ENCODE results near the gene L3MBTL4.
"Not testable (repeated sequence)": the region's sequence is repeated elsewhere in the genome, so short reads cannot be mapped to it uniquely, and the experiment has no call there.

The L3MBTL4 gene

GRCh38 chr18:6185782-6186181 lies 228.9 kb downstream of the L3MBTL4 start:
- DNase-seq (ENCODE audit: low spot score): not testable (repeated sequence)

DNA sequence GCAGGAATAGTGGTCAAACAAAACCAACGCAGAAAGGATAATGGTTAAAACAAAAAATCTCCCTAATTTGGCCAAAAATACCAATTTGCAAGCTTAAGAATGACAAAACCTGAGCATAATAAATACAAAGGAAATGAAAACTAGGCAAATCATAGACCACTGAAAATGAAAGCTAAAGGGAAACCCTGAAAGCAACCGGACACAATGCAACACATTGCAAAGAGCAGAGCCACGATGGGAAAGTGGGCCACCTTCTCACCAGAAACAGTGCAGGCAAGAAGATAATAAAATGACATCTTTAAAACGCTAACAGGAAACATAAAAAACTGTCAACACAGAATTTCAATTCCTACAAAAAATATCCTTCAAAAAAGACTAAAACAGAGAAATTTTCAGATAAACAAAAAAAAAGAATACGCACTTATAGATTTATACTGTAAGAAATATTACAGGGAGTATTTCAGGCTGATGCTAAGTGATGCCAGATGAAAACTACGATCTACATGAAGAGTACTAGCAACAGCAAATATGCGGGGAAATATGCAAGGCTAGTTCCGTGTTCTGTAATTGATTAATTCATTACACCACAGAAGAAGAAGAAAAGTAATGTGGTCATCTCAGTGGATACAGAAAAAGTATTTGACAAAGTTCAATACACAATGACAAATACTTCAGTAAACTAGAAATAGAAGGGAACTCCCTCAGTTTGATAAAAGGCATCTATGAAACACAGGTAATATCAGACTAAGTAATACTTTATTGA lies 239.5 kb downstream of the L3MBTL4 start:
- DNase-seq (ENCODE audit: low spot score): no peak

DNA sequence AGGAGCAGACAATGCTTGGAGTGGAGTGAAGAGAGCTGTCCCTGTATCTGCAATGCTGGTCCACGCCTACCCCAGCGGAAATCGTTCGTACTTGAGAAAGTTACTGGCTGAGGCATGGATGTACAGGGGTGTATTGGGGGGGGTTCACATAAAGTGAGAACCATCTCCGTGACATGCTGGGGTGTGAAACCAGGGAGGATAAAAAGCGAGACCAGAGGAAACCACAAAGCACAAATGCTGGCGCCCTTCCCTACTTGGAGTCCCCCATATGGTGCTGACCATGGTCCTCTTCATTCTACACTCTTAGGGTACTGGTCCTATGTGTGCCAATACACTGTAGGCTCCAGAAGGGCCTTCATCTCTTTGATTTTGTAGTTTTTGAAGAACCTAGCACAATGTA lies 244.1 kb downstream of the L3MBTL4 start:
- DNase-seq (ENCODE audit: low spot score): no peak

DNA sequence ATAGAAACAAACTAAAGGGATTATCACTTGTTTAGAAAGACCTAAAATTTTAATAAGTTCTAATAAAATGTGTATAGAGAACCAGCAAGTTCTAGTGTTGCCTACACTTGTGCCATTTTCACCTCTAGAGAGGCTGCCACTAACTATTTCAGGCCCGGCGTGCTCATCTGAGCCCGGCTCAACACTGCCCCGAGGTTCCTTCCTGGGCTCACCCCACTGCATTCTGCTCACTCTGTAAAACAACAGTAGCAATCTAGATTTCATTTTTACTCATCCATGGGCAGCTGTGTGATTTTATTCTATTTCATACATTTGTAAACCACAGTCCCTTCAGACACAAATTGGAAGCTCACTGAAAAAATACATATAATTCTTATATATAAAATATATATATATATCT lies 253.2 kb downstream of the L3MBTL4 start:
- no peak for DNase-seq (ENCODE audit: low spot score)

- no peak for DNase-seq (ENCODE audit: low spot score)
These were observed 255.3 kb downstream of the L3MBTL4 start for GRCh38 chr18:6159426-6159825.

- no peak for DNase-seq (ENCODE audit: low spot score)
These were observed 255.8 kb downstream of the L3MBTL4 start for GRCh38 chr18:6158958-6159357.

GRCh38 chr18:6156446-6156845 lies 258.3 kb downstream of the L3MBTL4 start:
- DNase-seq (ENCODE audit: low spot score): no peak

GRCh38 chr18:6155707-6156106 lies 259.0 kb downstream of the L3MBTL4 start:
- no peak for DNase-seq (ENCODE audit: low spot score)

DNA sequence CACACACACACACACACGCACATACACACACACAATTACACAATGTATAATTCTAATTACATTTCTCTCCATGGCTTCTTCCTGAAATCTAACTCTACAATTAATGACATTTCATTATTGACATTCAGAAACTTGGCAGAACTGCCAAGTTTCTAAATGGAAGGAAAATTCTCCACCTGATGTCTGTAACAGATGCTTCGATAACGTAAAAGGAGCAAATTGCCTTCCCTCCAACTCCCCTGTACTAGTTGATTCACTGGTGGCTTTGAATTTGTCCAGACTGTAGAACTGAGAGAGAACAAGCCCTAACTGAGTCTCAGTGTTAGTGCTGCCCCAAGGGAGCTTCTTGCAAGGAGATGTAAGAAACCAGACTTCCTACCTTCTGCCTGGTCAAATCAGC lies 264.3 kb downstream of the L3MBTL4 start:
- no peak for DNase-seq (ENCODE audit: low spot score)

DNA sequence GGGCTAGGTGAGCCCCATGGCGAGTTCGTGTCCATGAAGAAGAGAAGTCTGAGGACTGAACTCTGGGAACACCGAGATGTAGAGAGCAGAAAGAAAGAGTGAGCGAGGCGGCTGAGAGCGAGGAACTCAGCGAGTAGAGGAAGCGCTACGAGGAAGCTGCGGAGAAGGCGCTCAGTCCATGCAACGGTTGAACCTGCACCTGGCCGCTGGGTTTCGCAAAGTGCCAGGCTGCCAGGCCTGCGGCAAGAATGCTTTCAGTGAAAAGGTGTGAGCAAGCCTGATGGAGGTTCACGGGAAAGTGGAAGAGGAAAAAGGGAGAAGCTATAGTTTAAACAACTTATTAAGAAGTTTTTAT lies 268.4 kb downstream of the L3MBTL4 start:
- DNase-seq (ENCODE audit: low spot score): no peak

- DNase-seq (ENCODE audit: low spot score): no peak
These were observed 268.9 kb downstream of the L3MBTL4 start for GRCh38 chr18:6145645-6146306.

- DNase-seq (ENCODE audit: low spot score): no peak
These were observed 275.7 kb downstream of the L3MBTL4 start for GRCh38 chr18:6139007-6139406.

GRCh38 chr18:6135901-6136300 lies 278.8 kb downstream of the L3MBTL4 start:
- DNase-seq (ENCODE audit: low spot score): not testable (repeated sequence)

GRCh38 chr18:6135029-6135428 lies 279.7 kb downstream of the L3MBTL4 start:
- DNase-seq (ENCODE audit: low spot score): not testable (repeated sequence)

DNA sequence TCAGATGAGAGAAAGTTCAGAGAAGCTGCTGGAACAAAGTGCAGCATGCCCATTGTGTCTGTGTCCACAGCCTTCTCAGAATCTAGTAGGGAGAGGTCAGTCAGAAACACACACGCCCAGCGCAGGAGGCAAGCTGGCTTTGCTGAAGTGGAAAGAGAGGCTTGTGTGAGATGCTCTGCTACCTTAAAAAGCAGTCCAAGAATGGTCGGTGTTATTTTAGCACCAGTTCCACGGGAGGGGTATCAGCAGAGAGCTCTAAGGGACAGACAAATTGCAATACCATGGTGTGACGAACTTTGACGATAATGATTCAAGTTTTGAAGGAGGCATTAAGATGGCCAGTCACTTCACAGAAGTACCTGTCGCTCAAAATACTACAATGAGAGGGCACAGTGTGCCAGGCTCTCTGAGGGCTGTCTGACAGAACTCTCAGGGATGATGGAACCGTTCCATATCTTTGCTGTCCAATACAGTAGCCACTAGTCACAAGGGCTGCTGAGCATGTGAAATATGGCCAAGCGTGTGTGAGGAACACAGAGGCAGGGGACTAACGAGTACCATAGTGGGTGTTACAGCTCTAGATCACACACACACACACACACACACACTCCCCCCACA lies 281.9 kb downstream of the L3MBTL4 start:
- no peak for DNase-seq (ENCODE audit: low spot score)

DNA sequence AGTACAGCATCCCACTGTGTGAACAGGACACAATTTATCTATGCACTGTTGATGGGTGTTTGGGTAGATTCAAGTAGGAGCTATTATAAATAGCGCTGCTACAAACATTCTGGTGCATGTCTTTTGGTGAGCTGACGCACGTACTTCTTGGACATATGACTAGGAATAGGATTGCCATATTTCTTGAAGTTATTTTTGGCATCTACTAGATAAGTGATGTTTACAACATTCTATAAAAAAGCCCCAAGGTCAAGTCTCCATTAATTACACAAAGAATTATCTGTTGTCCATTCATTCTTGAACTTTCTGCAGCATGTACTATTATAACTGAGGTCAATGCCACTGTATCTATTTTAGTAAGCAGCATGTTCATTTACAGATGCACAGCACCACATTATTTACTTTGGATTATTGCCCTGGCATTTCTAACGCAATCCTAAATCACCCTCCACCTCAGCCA lies 293.9 kb downstream of the L3MBTL4 start:
- DNase-seq (ENCODE audit: low spot score): peak; percentile 18

GRCh38 chr18:6119761-6120160 lies 294.9 kb downstream of the L3MBTL4 start:
- no peak for DNase-seq (ENCODE audit: low spot score)

GRCh38 chr18:6118080-6118479 lies 296.6 kb downstream of the L3MBTL4 start:
- no peak for DNase-seq (ENCODE audit: low spot score)

DNA sequence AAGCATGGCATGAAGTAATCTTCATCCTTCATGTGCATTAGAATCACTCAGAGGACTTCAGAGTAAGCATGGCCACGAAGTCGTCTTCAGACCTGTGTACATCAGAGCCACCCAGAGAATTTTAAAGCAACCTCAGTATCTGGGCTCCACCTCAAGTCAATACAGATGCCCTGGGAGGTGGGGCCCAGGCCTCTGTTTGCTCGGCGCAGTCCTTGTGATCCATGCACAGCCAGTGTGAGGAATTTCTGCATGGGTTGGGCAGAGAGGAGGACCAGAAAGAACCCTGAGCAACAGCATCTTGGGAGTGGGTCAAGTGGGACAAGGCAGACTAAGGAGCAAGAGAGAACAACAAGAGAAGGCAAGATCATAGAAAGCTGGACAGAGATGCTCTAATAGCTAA lies 299.0 kb downstream of the L3MBTL4 start:
- no peak for DNase-seq (ENCODE audit: low spot score)

GRCh38 chr18:6113650-6114049 lies 301.1 kb downstream of the L3MBTL4 start:
- DNase-seq (ENCODE audit: low spot score): no peak

GRCh38 chr18:6111726-6112125 lies 303.0 kb downstream of the L3MBTL4 start:
- DNase-seq (ENCODE audit: low spot score): no peak

DNA sequence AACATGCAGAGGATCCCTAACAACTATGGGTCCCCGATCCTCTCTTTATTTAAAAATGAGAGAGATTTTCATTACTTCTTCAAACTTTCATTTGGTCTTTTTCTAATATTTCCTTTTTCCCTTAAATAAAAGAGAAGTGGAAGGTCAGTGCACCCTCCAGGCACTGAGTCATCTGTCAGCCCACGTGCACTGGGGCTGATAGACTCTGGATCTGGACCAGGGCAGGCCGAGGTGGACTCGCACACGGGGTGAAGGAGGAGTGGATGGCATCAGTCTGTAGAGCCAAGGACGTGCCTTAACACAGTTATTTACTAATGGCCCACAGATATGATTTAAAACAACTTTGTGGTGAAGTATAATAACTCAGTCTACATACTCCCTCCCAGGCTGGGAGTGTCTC lies 305.0 kb downstream of the L3MBTL4 start:
- DNase-seq (ENCODE audit: low spot score): peak; percentile 6

DNA sequence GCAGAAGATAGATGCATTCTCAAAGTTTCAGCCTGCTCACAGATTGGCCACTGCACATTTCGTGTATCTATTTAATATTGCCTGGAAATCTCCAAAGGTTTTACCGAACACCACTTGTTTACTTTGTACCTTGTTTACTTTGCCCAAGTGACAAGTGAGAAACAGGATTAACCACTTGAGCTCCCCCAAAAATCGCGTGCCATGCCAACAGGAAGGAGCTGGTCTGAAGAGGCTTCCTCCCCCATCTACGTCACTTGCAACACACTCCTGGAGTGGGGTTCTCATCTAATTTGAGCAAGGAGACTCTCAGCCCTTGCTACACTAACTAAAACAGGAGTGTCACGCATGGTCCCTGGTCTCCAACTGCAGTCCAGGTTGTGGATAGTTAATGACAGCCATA lies 306.9 kb downstream of the L3MBTL4 start:
- no peak for DNase-seq (ENCODE audit: low spot score)

Data from COLO829 (cell line).